IMR-90 (cell line): ENCODE measurements around the gene TMTC1. TPM values are rescaled to one million over a fixed set of nuclear protein-coding genes. Genes with fewer than 3 reads are reported as not detected.
A peak's percentile ranks its signal among the peaks of the same experiment; 100 is the strongest.

ENCODE experiments used
- ATAC-seq: fragments of 200-7000 bp; cut with Tn5 transposase; 2 replicates; pipeline ENCODE4 v1.9.1; 2020; ENCODE audit warnings: low read depth, mild to moderate bottlenecking, moderate library complexity
- BruUV-seq: library from RNA; stranded (reverse); fragments of 400-500 nt; replicated peaks from 2 replicates; lab custom pipeline; 2021; lab: Mats Ljungman, UMichigan
- CTCF ChIA-PET: fragments of 300-600 bp; formaldehyde crosslinking; extraction: SDS; loops from one replicate; lab custom pipeline; 2021; ENCODE audit warnings: antibody characterized with exemption; lab: Yijun Ruan, JAX
- POLR2A ChIA-PET: fragments of 300-600 bp; sonication (Branson Sonifier 250); formaldehyde crosslinking; loops from one replicate; lab custom pipeline; 2022; ENCODE audit warnings: antibody characterized with exemption; ENCODE audit not compliant: unreplicated experiment; lab: Charles Lee
- DNase-seq: peaks from one replicate; pipeline ENCODE4 v3.0.0; 2013
- H2AFZ ChIP-seq: replicated peaks from 2 replicates; pipeline ENCODE3; 2013; ENCODE audit warnings: low read length, mild to moderate bottlenecking; ENCODE audit not compliant: poor library complexity
- H2AK5ac ChIP-seq: 2 replicates; pipeline ENCODE4 v1.6.1; 2013; ENCODE audit warnings: low read depth, low read length, inconsistent platforms
- H2AK9ac ChIP-seq: replicated peaks from 2 replicates; pipeline ENCODE3; 2013; ENCODE audit warnings: mild to moderate bottlenecking, low read depth, low read length, moderate library complexity; ENCODE audit not compliant: poor library complexity
- H2BK120ac ChIP-seq: 2 replicates; pipeline ENCODE4 v1.6.1; 2013; ENCODE audit warnings: low read depth, low read length, inconsistent platforms
- H2BK15ac ChIP-seq: 3 replicates; pipeline ENCODE4 v1.6.1; 2013; ENCODE audit warnings: low read depth, low read length, inconsistent platforms
- H2BK20ac ChIP-seq: 2 replicates; pipeline ENCODE4 v1.6.1; 2013; ENCODE audit warnings: low read depth, mild to moderate bottlenecking, inconsistent platforms, low read length, moderate library complexity
- H2BK5ac ChIP-seq: 2 replicates; pipeline ENCODE4 v1.6.1; 2013; ENCODE audit warnings: mild to moderate bottlenecking, low read depth, low read length, inconsistent platforms; ENCODE audit not compliant: poor library complexity, severe bottlenecking
- H3K14ac ChIP-seq: replicated peaks from 2 replicates; pipeline ENCODE4 v1.6.1; 2013; ENCODE audit warnings: low read depth, low read length, inconsistent platforms
- H3K18ac ChIP-seq: 2 replicates; pipeline ENCODE4 v1.6.1; 2013; ENCODE audit warnings: low read depth, low read length, control low read depth
- H3K23ac ChIP-seq: 2 replicates; pipeline ENCODE4 v1.6.1; 2013; ENCODE audit warnings: low read depth, low read length, inconsistent platforms
- H3K27ac ChIP-seq: 2 replicates; pipeline ENCODE4 v1.5.1; 2013; ENCODE audit warnings: mild to moderate bottlenecking, control low read depth, low read length; ENCODE audit not compliant: insufficient read depth
- H3K27me3 ChIP-seq: 2 replicates; pipeline ENCODE4 v1.6.1; 2013; ENCODE audit warnings: low read length; ENCODE audit not compliant: control insufficient read depth, insufficient read depth
- H3K36me3 ChIP-seq: 2 replicates; pipeline ENCODE4 v1.6.1; 2013; ENCODE audit warnings: low read length, mixed read lengths; ENCODE audit not compliant: control insufficient read depth, insufficient read depth
- H3K4ac ChIP-seq: 2 replicates; pipeline ENCODE4 v1.6.1; 2013; ENCODE audit warnings: low read depth, low read length, inconsistent platforms
- H3K4me1 ChIP-seq: 2 replicates; pipeline ENCODE4 v1.6.1; 2013; ENCODE audit warnings: low read length, mixed read lengths; ENCODE audit not compliant: control insufficient read depth, insufficient read depth
- H3K4me2 ChIP-seq: 2 replicates; pipeline ENCODE4 v1.6.1; 2013; ENCODE audit warnings: low read depth, mild to moderate bottlenecking, control low read depth, low read length, moderate library complexity
- H3K4me3 ChIP-seq: 2 replicates; pipeline ENCODE4 v1.5.1; 2013; ENCODE audit warnings: low read depth, mild to moderate bottlenecking, control low read depth, low read length, moderate library complexity; ENCODE audit not compliant: insufficient read depth
- H3K56ac ChIP-seq: 2 replicates; pipeline ENCODE4 v1.6.1; 2013; ENCODE audit warnings: low read length, inconsistent platforms; ENCODE audit not compliant: insufficient read depth; ENCODE audit errors: extremely low read depth
- H3K79me1 ChIP-seq, 2 experiments: 2 replicates each; pipeline ENCODE4 v1.6.1; 2013; ENCODE audit warnings: low read length in 2 of 2, inconsistent platforms in 1 of 2, low read depth in 1 of 2
- H3K9ac ChIP-seq: 2 replicates; pipeline ENCODE4 v1.6.1; 2013; ENCODE audit warnings: low read depth, low read length, control low read depth
- H3K9me1 ChIP-seq: 2 replicates; pipeline ENCODE4 v1.6.1; 2013; ENCODE audit warnings: low read length, inconsistent platforms; ENCODE audit not compliant: insufficient read depth
- H3K9me3 ChIP-seq: 2 replicates; pipeline ENCODE4 v1.6.1; 2013; ENCODE audit warnings: low read length; ENCODE audit not compliant: control insufficient read depth, insufficient read depth
- H4K20me1 ChIP-seq: 2 replicates; pipeline ENCODE4 v1.6.1; 2013; ENCODE audit warnings: low read length, inconsistent platforms; ENCODE audit not compliant: insufficient read depth
- H4K5ac ChIP-seq: 2 replicates; pipeline ENCODE4 v1.6.1; 2013; ENCODE audit warnings: mild to moderate bottlenecking, low read depth, low read length, control low read depth
- H4K8ac ChIP-seq, 2 experiments: 2 replicates each; pipeline ENCODE4 v1.6.1; 2013; ENCODE audit warnings: low read depth in 2 of 2, low read length in 2 of 2, control low read depth in 1 of 2, inconsistent platforms in 1 of 2
- H4K91ac ChIP-seq: 2 replicates; pipeline ENCODE4 v1.6.1; 2013; ENCODE audit warnings: low read depth, low read length, inconsistent platforms; ENCODE audit not compliant: insufficient read depth
- BHLHE40 ChIP-seq: fragments of 150-350 bp; IDR thresholded peaks from 2 replicates; pipeline ENCODE4 v1.6.1; 2016; ENCODE audit warnings: mild to moderate bottlenecking, low read depth, low read length
- CEBPB ChIP-seq: IDR thresholded peaks from 2 replicates; pipeline ENCODE4 v1.6.1; 2012; ENCODE audit warnings: low read depth, low read length, improper control_type of control experiment
- CHD1 ChIP-seq: IDR thresholded peaks from 2 replicates; pipeline ENCODE4 v1.6.1; 2012; ENCODE audit warnings: low read depth, low read length, improper control_type of control experiment
- FOS ChIP-seq: fragments of 150-350 bp; IDR thresholded peaks from 2 replicates; pipeline ENCODE4 v1.6.1; 2016; ENCODE audit warnings: low read depth, low read length
- MAFK ChIP-seq: IDR thresholded peaks from 2 replicates; pipeline ENCODE4 v1.6.1; 2012; ENCODE audit warnings: low read depth, low read length, improper control_type of control experiment
- MAZ ChIP-seq: IDR thresholded peaks from 2 replicates; pipeline ENCODE4 v1.6.1; 2012; ENCODE audit warnings: low read depth, mild to moderate bottlenecking, low read length, improper control_type of control experiment, moderate library complexity, borderline replicate concordance
- MXI1 ChIP-seq: IDR thresholded peaks from 2 replicates; pipeline ENCODE4 v1.6.1; 2012; ENCODE audit warnings: low read depth, mild to moderate bottlenecking, low read length, moderate library complexity, borderline replicate concordance
- NFE2L2 ChIP-seq: fragments of 150-350 bp; IDR thresholded peaks from 2 replicates; pipeline ENCODE4 v1.6.1; 2016; ENCODE audit warnings: low read depth, mild to moderate bottlenecking, low read length
- POLR2A ChIP-seq: IDR thresholded peaks from 2 replicates; pipeline ENCODE4 v1.6.1; 2012; ENCODE audit warnings: mild to moderate bottlenecking, low read depth, low read length
- RAD21 ChIP-seq: IDR thresholded peaks from 2 replicates; pipeline ENCODE4 v1.6.1; 2012; ENCODE audit warnings: low read length, improper control_type of control experiment
- RCOR1 ChIP-seq: IDR thresholded peaks from 2 replicates; pipeline ENCODE4 v1.6.1; 2012; ENCODE audit warnings: mild to moderate bottlenecking, low read length, improper control_type of control experiment; ENCODE audit not compliant: insufficient replicate concordance
- RFX5 ChIP-seq: IDR thresholded peaks from 2 replicates; pipeline ENCODE4 v1.8.0; 2012; ENCODE audit warnings: low read depth, mild to moderate bottlenecking, low read length, moderate library complexity
- SMC3 ChIP-seq: fragments of 150-350 bp; IDR thresholded peaks from 2 replicates; pipeline ENCODE4 v1.6.1; 2016; ENCODE audit warnings: low read depth, mild to moderate bottlenecking, antibody characterized with exemption, low read length, moderate library complexity
- whole genome bisulfite sequencing, 2 experiments: methylation state at CpG; one replicate each; pipeline versions ENCODE4 v1.1.5 to v1.1.7; 2013; ENCODE audit warnings: missing lambda C conversion rate in 2 of 2; ENCODE audit not compliant: insufficient read length in 1 of 2; ENCODE audit errors: extremely low coverage in 2 of 2; 5-methylcytosine and 5-hydroxymethylcytosine counted together
- dilution Hi-C: fragments of 300-500 bp; cut with HindIII; formaldehyde crosslinking; loops from one replicate; pipeline ENCODE4 v1.14.3; 2018; ENCODE audit warnings: low sequenced_read_pairs; ENCODE audit not compliant: unreplicated experiment
- in situ Hi-C: fragments of 300-500 bp; cut with MboI; formaldehyde crosslinking; loops from 3 replicates; pipeline ENCODE4 v1.14.3; 2019; ENCODE audit warnings: low sequenced_read_pairs, inconsistent platforms, mixed read lengths
- intact Hi-C: fragments of 100-400 bp; cut with micrococcal nuclease; formaldehyde crosslinking; loops from 2 replicates; pipeline ENCODE4 v1.10.0; 2022
- polyA plus RNA-seq, 3 experiments: library from polyadenylated mRNA; depleted of rRNA; stranded (reverse); fragments of >200 nt; gene quantifications; 2 replicates each; pipeline ENCODE4 v1.2.3, GENCODE V29; 2012; ENCODE audit warnings: low replicate concordance in 1 of 3
- total RNA-seq: library from RNA; depleted of rRNA; stranded (reverse); fragments of >200 nt; gene quantifications from 2 replicates; pipeline ENCODE4 v1.2.3, GENCODE V29; 2012
- TF ChIP-seq, protein P1 (sequence below): conservative IDR thresholded peaks from 2 replicates; pipeline ENCODE4 v1.5.1; 2012; ENCODE audit warnings: mild to moderate bottlenecking, low read depth, low read length, improper control_type of control experiment
- TF ChIP-seq, protein P2 (sequence below): fragments of 150-350 bp; IDR thresholded peaks from 2 replicates; pipeline ENCODE4 v1.6.1; 2017; ENCODE audit warnings: mild to moderate bottlenecking, antibody characterized with exemption, low read length, low read depth
- TF ChIP-seq, protein P3 (sequence below): fragments of 150-350 bp; IDR thresholded peaks from 2 replicates; pipeline ENCODE4 v1.6.1; 2016; ENCODE audit warnings: low read depth, mild to moderate bottlenecking, low read length, moderate library complexity, borderline replicate concordance

Gene TMTC1
- total and polyA plus RNA-seq, 2 of the 4 experiments (the other 2 are of a cell fraction) = 12.5 to 36.4 TPM

DNA sequence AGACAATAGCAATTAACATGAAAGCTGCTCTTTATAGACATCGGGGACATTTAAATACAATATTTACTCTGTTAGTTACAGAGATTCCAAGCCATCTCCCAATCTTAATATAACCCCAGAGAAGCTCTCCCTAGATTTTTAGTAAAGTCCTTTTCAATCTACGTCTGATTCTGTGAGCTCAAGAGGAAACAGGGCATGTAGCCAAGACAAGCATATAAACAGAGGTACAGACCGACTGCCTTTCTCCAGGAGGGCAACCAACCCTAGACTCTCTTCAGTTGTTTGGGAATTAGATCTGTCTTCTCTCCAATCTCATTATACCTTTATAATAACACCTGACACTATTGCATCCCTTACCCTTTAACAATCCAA lies 57.4 kb downstream of the TMTC1 start:
- Histone ChIP-seq H4K8ac (no peak overlapping the region; a peak in 1 of 4 replicates), H4K20me1 (no peaks in the 10 kb centered on the region), H4K91ac (peak overlapping the region; percentile 16; the same call in 1 of the 2 replicates), H3K4ac (peak overlapping the region; percentile 27; the same call in 1 of the 2 replicates), H2AK9ac (no peak overlapping the region), H2AFZ (no peak overlapping the region), H3K27ac (peak overlapping the region; percentile 60; the same call in 1 of the 2 replicates), H3K79me1 (peaks cover 0 to 25% of the 10 kb centered on the region in 2 experiments; a peak in 2 of 4 replicates), H2AK5ac (peak overlapping the region; percentile 35; the same call in 1 of the 2 replicates), H2BK120ac (peak overlapping the region; percentile 65), H3K23ac (no peak overlapping the region), H4K5ac (no peak overlapping the region), H2BK20ac (0 out of 2 replicates have a peak overlapping the region, but pooled peaks have one; percentile 69), H3K56ac (peak overlapping the region; percentile 58; the same call in 1 of the 2 replicates), H2BK15ac (no peak overlapping the region), H3K9me1 (peaks cover 7% of the 10 kb centered on the region; the same call in 1 of the 2 replicates), H3K36me3 (peaks cover 5% of the 10 kb centered on the region; the same call in 1 of the 2 replicates), H3K4me3 (no peak overlapping the region), H2BK5ac (peak overlapping the region; percentile 61), H3K9me3 (no peaks in the 10 kb centered on the region), H3K9ac (no peak overlapping the region; the same call in 1 of the 2 replicates), H3K4me2 (peak overlapping the region; percentile 65; the same call in 1 of the 2 replicates), H3K4me1 (peaks cover 10% of the 10 kb centered on the region), H3K18ac (peak overlapping the region; percentile 50; the same call in 1 of the 2 replicates), H3K27me3 (no peaks in the 10 kb centered on the region), H3K14ac (no peak overlapping the region)
- dilution Hi-C loops (no loop called here), in situ Hi-C loops (no loop called here), intact Hi-C loops (no loop called here)
- ChIA-PET POLR2A (no interaction called here), CTCF (interaction anchor here (0.6 kb wide), 1 partner anchor 71 kb away, joined by 7 read pairs; no protein-coding TSS in a partner anchor)
- WGBS, 2 experiments = 17% methylated on average over 2 of the region's 3 CpGs; no CpG with 5 or more reads in 1 of the 2 experiments
- ATAC-seq (peak; percentile 30), DNase-seq (peak; percentile 38)
- BruUV-seq = no TSS peak
- TF ChIP-seq CEBPB = no peak
- no peak for TF ChIP-seq RCOR1
- TF ChIP-seq, protein P1, sequence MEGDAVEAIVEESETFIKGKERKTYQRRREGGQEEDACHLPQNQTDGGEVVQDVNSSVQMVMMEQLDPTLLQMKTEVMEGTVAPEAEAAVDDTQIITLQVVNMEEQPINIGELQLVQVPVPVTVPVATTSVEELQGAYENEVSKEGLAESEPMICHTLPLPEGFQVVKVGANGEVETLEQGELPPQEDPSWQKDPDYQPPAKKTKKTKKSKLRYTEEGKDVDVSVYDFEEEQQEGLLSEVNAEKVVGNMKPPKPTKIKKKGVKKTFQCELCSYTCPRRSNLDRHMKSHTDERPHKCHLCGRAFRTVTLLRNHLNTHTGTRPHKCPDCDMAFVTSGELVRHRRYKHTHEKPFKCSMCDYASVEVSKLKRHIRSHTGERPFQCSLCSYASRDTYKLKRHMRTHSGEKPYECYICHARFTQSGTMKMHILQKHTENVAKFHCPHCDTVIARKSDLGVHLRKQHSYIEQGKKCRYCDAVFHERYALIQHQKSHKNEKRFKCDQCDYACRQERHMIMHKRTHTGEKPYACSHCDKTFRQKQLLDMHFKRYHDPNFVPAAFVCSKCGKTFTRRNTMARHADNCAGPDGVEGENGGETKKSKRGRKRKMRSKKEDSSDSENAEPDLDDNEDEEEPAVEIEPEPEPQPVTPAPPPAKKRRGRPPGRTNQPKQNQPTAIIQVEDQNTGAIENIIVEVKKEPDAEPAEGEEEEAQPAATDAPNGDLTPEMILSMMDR = no peak
- no peak for TF ChIP-seq BHLHE40
- TF ChIP-seq, protein P2, sequence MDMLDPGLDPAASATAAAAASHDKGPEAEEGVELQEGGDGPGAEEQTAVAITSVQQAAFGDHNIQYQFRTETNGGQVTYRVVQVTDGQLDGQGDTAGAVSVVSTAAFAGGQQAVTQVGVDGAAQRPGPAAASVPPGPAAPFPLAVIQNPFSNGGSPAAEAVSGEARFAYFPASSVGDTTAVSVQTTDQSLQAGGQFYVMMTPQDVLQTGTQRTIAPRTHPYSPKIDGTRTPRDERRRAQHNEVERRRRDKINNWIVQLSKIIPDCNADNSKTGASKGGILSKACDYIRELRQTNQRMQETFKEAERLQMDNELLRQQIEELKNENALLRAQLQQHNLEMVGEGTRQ = no peak
- TF ChIP-seq RAD21 = no peak
- no peak for TF ChIP-seq CHD1
- TF ChIP-seq FOS = no peak
- TF ChIP-seq RFX5 = no peak
- TF ChIP-seq MXI1 = no peak
- TF ChIP-seq, protein P3, sequence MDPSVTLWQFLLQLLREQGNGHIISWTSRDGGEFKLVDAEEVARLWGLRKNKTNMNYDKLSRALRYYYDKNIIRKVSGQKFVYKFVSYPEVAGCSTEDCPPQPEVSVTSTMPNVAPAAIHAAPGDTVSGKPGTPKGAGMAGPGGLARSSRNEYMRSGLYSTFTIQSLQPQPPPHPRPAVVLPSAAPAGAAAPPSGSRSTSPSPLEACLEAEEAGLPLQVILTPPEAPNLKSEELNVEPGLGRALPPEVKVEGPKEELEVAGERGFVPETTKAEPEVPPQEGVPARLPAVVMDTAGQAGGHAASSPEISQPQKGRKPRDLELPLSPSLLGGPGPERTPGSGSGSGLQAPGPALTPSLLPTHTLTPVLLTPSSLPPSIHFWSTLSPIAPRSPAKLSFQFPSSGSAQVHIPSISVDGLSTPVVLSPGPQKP = no peak
- TF ChIP-seq POLR2A = no peak
- no peak for TF ChIP-seq NFE2L2
- TF ChIP-seq SMC3 = no peak
- TF ChIP-seq MAZ = no peak
- TF ChIP-seq MAFK = no peak
